ENCODE results near the gene TAS2R60. TPM values are rescaled to one million over a fixed set of nuclear protein-coding genes. Genes with fewer than 3 reads are reported as not detected.
A peak's percentile ranks its signal among the peaks of the same experiment; 100 is the strongest.

TAS2R60 gene
- total and polyA plus RNA-seq, 9 of the 15 experiments (the other 6 are each of a cell fraction or from before 2014, with no cell fraction given), result 0.08 TPM; not detected in 8

- TF ChIP-seq CHAMP1 (IDR thresholded peaks at IDR 0.05) (peak; percentile 13; the same call in 1 of the 2 replicates), ILK (tag; IDR thresholded peaks at IDR 0.05; ENCODE audit: borderline replicate concordance, low read depth) (no peak), ZNF395 (CRISPR knock-in tag; IDR thresholded peaks at IDR 0.05) (no peak), RBFOX2 (IDR thresholded peaks at IDR 0.05; ENCODE audit: low read depth, low read length) (no peak), HOXB6 (CRISPR knock-in tag; IDR thresholded peaks at IDR 0.05; ENCODE audit: borderline replicate concordance) (no peak), CSDE1 (IDR thresholded peaks at IDR 0.05) (no peak), PKNOX1 (IDR thresholded peaks at IDR 0.05) (peak; percentile 74), DNMT1 (IDR thresholded peaks at IDR 0.05) (no peak), ZNF436 (CRISPR knock-in tag; IDR thresholded peaks at IDR 0.05) (no peak), SNAPC5 (CRISPR knock-in tag; IDR thresholded peaks at IDR 0.05) (no peak), OTX1 (CRISPR knock-in tag; IDR thresholded peaks at IDR 0.05) (no peak), NFE2L1 (tag; IDR thresholded peaks at IDR 0.05; ENCODE audit: borderline replicate concordance, low read depth) (no peak), NBN (IDR thresholded peaks at IDR 0.05; ENCODE audit: low read depth) (0 out of 2 replicates have a peak, but pooled peaks have one; percentile 29), ZBTB40 (IDR thresholded peaks at IDR 0.05) (peak; percentile 81), ZBTB40 (CRISPR knock-in tag; IDR thresholded peaks at IDR 0.05) (no peak)
Measured at GRCh38 chr7:143492043-143492471, 48.8 kb downstream of the TAS2R60 start (continued).
